Nephron progenitor cell (in vitro differentiated cells): ENCODE measurements around the gene GPR62.

Source experiments
- DNase-seq: peaks from one replicate; pipeline ENCODE4 v3.0.0; 2021
- H3K27ac Mint-ChIP-seq: 2 replicates; pipeline ENCODE4 v1.8.0; 2021; ENCODE audit warnings: mild to moderate bottlenecking, moderate library complexity, mixed read lengths
- H3K27me3 Mint-ChIP-seq: 2 replicates; pipeline ENCODE4 v1.8.0; 2021; ENCODE audit warnings: mild to moderate bottlenecking, low read depth, mixed read lengths; ENCODE audit not compliant: poor library complexity
- H3K36me3 Mint-ChIP-seq: 2 replicates; pipeline ENCODE4 v1.8.0; 2021; ENCODE audit warnings: low read depth, mixed read lengths
- H3K4me1 Mint-ChIP-seq: 2 replicates; pipeline ENCODE4 v1.8.0; 2021; ENCODE audit warnings: mixed read lengths
- H3K4me3 Mint-ChIP-seq: 2 replicates; pipeline ENCODE4 v1.8.0; 2021; ENCODE audit warnings: mild to moderate bottlenecking, moderate library complexity, mixed read lengths
- H3K9me3 Mint-ChIP-seq: 2 replicates; pipeline ENCODE4 v1.8.0; 2021; ENCODE audit warnings: mild to moderate bottlenecking, moderate library complexity, mixed read lengths
- CTCF ChIP-seq: fragments of 200-600 bp; sonication (generic); IDR thresholded peaks from 2 replicates; pipeline ENCODE4 v1.5.0; 2021; ENCODE audit warnings: antibody characterized with exemption

Gene GPR62

GRCh38 chr3:51963951-51964451 is 8.8 kb downstream of the GPR62 start:
- H3K4me1 Mint-ChIP-seq: peaks cover 66% of the 10 kb centered on the region
- H3K27me3 Mint-ChIP-seq: no peaks in the 10 kb centered on the region
- H3K4me3 Mint-ChIP-seq: peak overlapping the region; percentile 93

GRCh38 chr3:51964521-51964920 is 9.3 kb downstream of the GPR62 start:
- H3K4me3 Mint-ChIP-seq: peak overlapping the region; percentile 93

More at GRCh38 chr3:51963951-51964451, 8.8 kb downstream of the GPR62 start:
- Mint-ChIP-seq H3K9me3 (no peaks in the 10 kb centered on the region), H3K36me3 (peaks cover 20% of the 10 kb centered on the region), H3K27ac (no peak overlapping the region)
- TF ChIP-seq CTCF: no peak
- peak; percentile 73 for DNase-seq

DNA sequence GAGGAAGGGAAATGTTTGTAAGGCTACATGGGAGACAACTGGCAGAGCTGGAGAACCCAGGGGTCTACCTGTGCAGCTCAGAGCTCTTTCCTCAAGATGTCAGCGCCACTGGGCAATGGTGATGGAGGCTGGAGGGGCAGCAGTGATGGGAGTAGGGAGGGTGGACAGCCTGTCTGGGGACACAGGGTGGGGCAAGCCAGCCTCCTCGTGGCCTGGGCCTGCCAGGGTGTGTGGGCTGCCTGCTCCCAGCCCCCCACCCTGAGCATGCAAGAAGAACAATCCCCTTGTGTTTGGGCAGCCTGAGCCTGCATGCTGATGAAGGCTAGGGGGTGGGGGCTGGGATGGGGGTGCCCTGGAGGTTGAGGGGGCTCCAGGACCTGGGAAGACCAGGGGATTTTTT is 10.8 kb downstream of the GPR62 start:
- H3K4me3 Mint-ChIP-seq: peak overlapping the region; percentile 93
- H3K27ac Mint-ChIP-seq: peak overlapping the region; percentile 85
- H3K27me3 Mint-ChIP-seq: no peaks in the 10 kb centered on the region
- H3K9me3 Mint-ChIP-seq: no peaks in the 10 kb centered on the region
- H3K4me1 Mint-ChIP-seq: peaks cover 84% of the 10 kb centered on the region
- TF ChIP-seq CTCF: no peak
- DNase-seq: no peak
- H3K36me3 Mint-ChIP-seq: peaks cover 11% of the 10 kb centered on the region

More at GRCh38 chr3:51964521-51964920, 9.3 kb downstream of the GPR62 start:
- Mint-ChIP-seq H3K9me3 (no peaks in the 10 kb centered on the region), H3K36me3 (peaks cover 20% of the 10 kb centered on the region), H3K27ac (no peak overlapping the region), H3K27me3 (no peaks in the 10 kb centered on the region), H3K4me1 (peaks cover 71% of the 10 kb centered on the region)
- no peak for TF ChIP-seq CTCF
- no peak for DNase-seq

DNA sequence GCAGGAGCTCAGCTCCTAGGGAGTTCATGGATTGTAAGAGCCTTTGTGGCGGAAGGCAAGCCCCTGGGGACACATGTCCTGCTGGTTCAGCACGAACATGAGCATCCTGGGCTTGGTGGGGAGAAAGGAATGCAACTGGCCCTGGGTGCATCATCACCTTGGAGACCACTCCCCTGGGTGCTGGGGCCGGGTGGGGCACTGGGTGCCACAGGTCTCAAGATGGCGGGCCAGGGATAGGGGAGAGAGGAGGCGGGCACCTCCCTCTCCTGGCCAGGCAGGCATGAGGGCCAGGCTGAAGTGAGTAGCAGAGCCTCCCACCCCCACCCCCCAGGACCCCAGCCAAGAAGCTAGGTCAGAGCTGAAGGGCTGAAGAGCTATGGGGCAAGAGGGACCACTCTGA is 11.3 kb downstream of the GPR62 start:
- H3K4me1 Mint-ChIP-seq: peaks cover 84% of the 10 kb centered on the region
- DNase-seq: no peak
- no peak for TF ChIP-seq CTCF
- H3K4me3 Mint-ChIP-seq: peak overlapping the region; percentile 93
- H3K27me3 Mint-ChIP-seq: no peaks in the 10 kb centered on the region
- no peaks in the 10 kb centered on the region for H3K9me3 Mint-ChIP-seq
- peak overlapping the region; percentile 91 for H3K27ac Mint-ChIP-seq
- H3K36me3 Mint-ChIP-seq: peaks cover 6% of the 10 kb centered on the region

DNA sequence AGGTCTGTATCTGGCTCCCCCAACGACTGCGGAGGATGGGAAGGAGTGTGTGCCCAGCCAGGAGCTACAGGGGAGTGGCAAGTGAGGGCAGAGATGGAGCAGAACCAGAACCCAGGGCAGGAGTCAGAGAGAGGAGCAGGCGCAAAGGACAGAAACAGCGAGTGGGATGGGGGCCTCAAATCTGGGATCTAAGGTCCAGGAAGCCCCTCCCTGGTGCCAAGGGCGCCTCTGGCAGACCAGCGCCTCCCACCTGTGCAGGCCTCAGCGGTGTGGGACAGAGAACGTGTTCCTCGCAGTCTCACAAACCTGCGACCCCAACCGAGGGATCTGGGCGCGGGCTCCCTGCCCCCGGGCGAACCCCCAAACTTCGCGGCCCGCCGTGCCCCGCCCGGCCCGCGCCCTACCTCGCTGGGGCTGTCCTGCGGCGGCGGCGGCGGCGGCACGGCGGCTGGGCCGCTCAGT is 11.8 kb downstream of the GPR62 start:
- Mint-ChIP-seq H3K9me3 (no peaks in the 10 kb centered on the region), H3K4me3 (peak overlapping the region; percentile 93), H3K36me3 (peaks cover 1% of the 10 kb centered on the region), H3K27ac (peak overlapping the region; percentile 91), H3K4me1 (peaks cover 79% of the 10 kb centered on the region), H3K27me3 (no peaks in the 10 kb centered on the region)
- no peak for TF ChIP-seq CTCF
- DNase-seq: no peak
